ENCODE data around the gene CCDC32. TPM values are rescaled to one million over a fixed set of nuclear protein-coding genes. Genes with fewer than 3 reads are reported as not detected.

The CCDC32 gene
- polyA plus RNA-seq, 1 experiment: 16.7 TPM

DNA sequence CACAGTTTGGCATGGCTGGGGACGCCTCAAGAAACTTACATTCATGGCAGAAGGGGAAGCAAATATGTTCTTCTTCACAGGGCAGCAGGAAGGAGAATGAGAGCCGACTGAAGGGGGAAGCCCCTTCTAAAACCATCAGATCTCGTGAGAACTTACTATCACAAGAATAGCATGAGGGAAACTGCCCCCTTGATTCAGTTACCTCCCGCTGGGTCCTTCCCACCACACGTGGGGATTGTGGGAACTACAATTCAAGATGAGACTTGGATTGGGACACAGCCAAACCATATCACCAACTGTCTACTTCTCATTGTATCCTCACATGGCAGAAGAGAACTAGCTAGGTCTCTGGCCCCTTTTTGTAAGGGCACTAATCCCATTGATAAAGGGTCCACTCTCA, 30.5 kb downstream of the CCDC32 start:
- POLR2A ChIA-PET: no interaction called here
- CTCF ChIA-PET: no interaction called here
- Histone ChIP-seq H3K4me3 (ENCODE audit: low read depth, low read length) (no peak overlapping the region), H3K27me3 (ENCODE audit: control insufficient read depth, insufficient read depth, low read length) (no peaks in the 10 kb centered on the region), H3K9me3 (ENCODE audit: control insufficient read depth, insufficient read depth, low read length) (no peaks in the 10 kb centered on the region), H3K27ac (ENCODE audit: low read depth, low read length) (no peak overlapping the region)
- TF ChIP-seq, protein P1, sequence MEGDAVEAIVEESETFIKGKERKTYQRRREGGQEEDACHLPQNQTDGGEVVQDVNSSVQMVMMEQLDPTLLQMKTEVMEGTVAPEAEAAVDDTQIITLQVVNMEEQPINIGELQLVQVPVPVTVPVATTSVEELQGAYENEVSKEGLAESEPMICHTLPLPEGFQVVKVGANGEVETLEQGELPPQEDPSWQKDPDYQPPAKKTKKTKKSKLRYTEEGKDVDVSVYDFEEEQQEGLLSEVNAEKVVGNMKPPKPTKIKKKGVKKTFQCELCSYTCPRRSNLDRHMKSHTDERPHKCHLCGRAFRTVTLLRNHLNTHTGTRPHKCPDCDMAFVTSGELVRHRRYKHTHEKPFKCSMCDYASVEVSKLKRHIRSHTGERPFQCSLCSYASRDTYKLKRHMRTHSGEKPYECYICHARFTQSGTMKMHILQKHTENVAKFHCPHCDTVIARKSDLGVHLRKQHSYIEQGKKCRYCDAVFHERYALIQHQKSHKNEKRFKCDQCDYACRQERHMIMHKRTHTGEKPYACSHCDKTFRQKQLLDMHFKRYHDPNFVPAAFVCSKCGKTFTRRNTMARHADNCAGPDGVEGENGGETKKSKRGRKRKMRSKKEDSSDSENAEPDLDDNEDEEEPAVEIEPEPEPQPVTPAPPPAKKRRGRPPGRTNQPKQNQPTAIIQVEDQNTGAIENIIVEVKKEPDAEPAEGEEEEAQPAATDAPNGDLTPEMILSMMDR (IDR thresholded peaks at IDR 0.05; ENCODE audit: low read depth, low read length): no peak
- DNase-seq (ENCODE audit: low read depth, low spot score): no peak

DNA sequence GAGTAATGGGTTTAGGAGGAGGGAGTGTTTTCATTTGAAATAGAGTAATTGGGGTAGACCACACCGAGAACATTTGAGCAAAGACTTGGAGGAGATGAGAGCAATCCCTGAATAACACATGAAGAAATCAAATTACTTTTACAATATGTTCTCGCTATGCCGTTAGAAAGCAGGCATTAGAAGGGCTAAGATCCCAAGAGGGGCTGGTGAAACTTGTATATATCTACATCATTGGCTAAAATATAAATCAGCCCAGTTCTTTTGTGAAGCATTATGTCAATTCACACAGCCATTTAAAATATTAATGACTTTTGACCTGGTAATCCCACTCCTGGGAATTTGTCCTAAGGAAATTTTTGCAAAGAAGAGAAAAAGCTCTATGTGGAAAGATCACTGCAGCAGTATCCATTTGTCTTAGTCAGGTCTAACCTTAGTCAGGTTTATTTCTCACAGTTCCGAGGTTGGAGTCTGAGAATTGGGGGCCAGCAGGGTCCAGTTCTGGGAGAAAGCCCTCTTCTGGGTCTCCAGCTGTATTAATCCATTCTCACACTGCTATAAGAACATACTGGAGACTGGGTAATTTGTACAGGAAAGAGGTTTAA, 31.0 kb downstream of the CCDC32 start:
- H3K27me3 ChIP-seq (ENCODE audit: control insufficient read depth, insufficient read depth, low read length): no peaks in the 10 kb centered on the region
- H3K4me3 ChIP-seq (ENCODE audit: low read depth, low read length): no peak overlapping the region
- no peaks in the 10 kb centered on the region for H3K9me3 ChIP-seq (ENCODE audit: control insufficient read depth, insufficient read depth, low read length)
- ChIA-PET CTCF (no interaction called here), POLR2A (no interaction called here)
- no peak overlapping the region for H3K27ac ChIP-seq (ENCODE audit: low read depth, low read length)
- DNase-seq (ENCODE audit: low read depth, low spot score): no peak
- TF ChIP-seq, protein P1 (IDR thresholded peaks at IDR 0.05; ENCODE audit: low read depth, low read length): no peak

DNA sequence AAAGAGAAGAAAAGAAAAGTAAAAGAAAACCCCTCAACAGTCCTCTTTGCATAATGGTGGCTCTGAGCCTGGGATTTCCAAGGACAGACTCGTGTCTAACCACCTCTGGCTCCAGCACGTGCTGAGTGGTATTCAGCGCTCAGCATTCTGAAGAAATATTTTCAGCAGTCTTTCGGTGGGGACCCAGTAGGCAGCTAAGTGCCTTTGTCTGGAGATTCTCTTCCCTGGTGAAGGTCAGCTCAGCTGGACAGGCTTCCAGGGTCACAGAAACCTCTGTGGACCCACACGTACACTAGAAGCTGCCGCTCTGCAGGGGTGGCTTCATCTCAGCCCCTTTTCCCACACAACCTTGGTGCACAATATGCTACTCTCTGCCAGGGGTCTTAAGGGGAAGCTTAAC, 36.0 kb downstream of the CCDC32 start:
- DNase-seq (ENCODE audit: low read depth, low spot score): no peak
- no peaks in the 10 kb centered on the region for H3K9me3 ChIP-seq (ENCODE audit: control insufficient read depth, insufficient read depth, low read length)
- TF ChIP-seq, protein P1 (IDR thresholded peaks at IDR 0.05; ENCODE audit: low read depth, low read length): no peak
- CTCF ChIA-PET: no interaction called here
- H3K27ac ChIP-seq (ENCODE audit: low read depth, low read length): no peak overlapping the region
- POLR2A ChIA-PET: no interaction called here
- no peaks in the 10 kb centered on the region for H3K27me3 ChIP-seq (ENCODE audit: control insufficient read depth, insufficient read depth, low read length)
- no peak overlapping the region for H3K4me3 ChIP-seq (ENCODE audit: low read depth, low read length)

DNA sequence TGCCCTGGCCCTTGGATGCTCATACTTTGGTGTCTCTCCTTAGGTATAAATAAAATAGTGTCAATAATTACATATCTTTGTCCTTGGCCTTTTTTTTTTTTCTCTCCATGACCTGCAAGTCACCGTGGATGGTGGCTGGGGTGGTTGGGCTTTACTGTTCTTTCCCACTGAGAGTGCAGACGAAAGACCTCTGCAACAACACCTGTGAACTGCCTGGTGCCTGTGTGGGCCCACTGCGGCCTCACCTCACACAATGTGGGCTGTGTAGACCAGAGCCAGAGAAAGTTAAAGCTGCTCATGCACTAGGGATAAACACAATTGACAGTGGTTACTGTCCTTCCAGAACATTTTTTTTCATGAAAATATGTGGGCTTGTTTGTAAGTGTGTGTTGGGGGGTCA, 39.0 kb downstream of the CCDC32 start:
- DNase-seq (ENCODE audit: low read depth, low spot score): no peak
- Histone ChIP-seq H3K9me3 (ENCODE audit: control insufficient read depth, insufficient read depth, low read length) (no peaks in the 10 kb centered on the region), H3K27me3 (ENCODE audit: control insufficient read depth, insufficient read depth, low read length) (no peaks in the 10 kb centered on the region), H3K27ac (ENCODE audit: low read depth, low read length) (no peak overlapping the region), H3K4me3 (ENCODE audit: low read depth, low read length) (no peak overlapping the region)
- TF ChIP-seq, protein P1 (IDR thresholded peaks at IDR 0.05; ENCODE audit: low read depth, low read length): no peak
- POLR2A ChIA-PET: no interaction called here
- CTCF ChIA-PET: no interaction called here

DNA sequence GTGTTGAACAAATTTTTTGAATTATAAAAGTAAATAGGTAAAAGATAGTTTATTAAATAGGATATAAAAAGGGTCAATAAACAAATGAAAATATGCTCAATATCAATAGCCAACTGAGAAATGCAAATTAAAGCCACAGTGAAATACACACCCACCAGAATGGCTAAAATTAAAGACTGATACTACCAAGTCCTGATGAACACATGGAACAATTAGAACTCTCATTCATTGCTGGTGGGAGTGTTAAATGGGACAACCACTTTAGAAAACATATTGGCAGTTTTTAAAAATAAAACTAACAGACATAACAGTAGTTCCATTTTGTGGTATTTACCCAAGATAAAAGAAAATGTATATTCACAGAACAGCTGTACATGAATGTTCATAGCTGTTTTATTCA, 41.2 kb downstream of the CCDC32 start:
- Histone ChIP-seq H3K9me3 (ENCODE audit: control insufficient read depth, insufficient read depth, low read length) (no peaks in the 10 kb centered on the region), H3K4me3 (ENCODE audit: low read depth, low read length) (no peak overlapping the region), H3K27ac (ENCODE audit: low read depth, low read length) (no peak overlapping the region), H3K27me3 (ENCODE audit: control insufficient read depth, insufficient read depth, low read length) (no peaks in the 10 kb centered on the region)
- TF ChIP-seq, protein P1 (IDR thresholded peaks at IDR 0.05; ENCODE audit: low read depth, low read length): no peak
- ChIA-PET POLR2A (no interaction called here), CTCF (no interaction called here)
- DNase-seq (ENCODE audit: low read depth, low spot score): no peak

Data from AG04450 (cell line).